HT1080 (cell line): Measurements from ENCODE around the gene ERF. TPM values are rescaled to one million over a fixed set of nuclear protein-coding genes. Genes with fewer than 3 reads are reported as not detected.
"Not testable (repeated sequence)": the region's sequence is repeated elsewhere in the genome, so short reads cannot be mapped to it uniquely, and the experiment has no call there.

Experiments used
- DNase-seq: peaks from one replicate; pipeline ENCODE4 v3.0.0-alpha.2; 2015; ENCODE audit warnings: low read depth
- total RNA-seq: library from RNA; depleted of rRNA; stranded (reverse); fragments of >200 nt; shearing (Covaris generic); gene quantifications from 2 replicates; pipeline ENCODE4 v1.2.3, GENCODE V29; 2014

Gene ERF
- total RNA-seq, 1 experiment from 2014 or later = 102 TPM

GRCh38 chr19:42275517-42275916, 20.6 kb upstream of the ERF start:
- DNase-seq = no peak

GRCh38 chr19:42275103-42275502, 20.2 kb upstream of the ERF start:
- DNase-seq = no peak

- no peak for DNase-seq
Measured at GRCh38 chr19:42274065-42274682, 19.2 kb upstream of the ERF start.

DNA sequence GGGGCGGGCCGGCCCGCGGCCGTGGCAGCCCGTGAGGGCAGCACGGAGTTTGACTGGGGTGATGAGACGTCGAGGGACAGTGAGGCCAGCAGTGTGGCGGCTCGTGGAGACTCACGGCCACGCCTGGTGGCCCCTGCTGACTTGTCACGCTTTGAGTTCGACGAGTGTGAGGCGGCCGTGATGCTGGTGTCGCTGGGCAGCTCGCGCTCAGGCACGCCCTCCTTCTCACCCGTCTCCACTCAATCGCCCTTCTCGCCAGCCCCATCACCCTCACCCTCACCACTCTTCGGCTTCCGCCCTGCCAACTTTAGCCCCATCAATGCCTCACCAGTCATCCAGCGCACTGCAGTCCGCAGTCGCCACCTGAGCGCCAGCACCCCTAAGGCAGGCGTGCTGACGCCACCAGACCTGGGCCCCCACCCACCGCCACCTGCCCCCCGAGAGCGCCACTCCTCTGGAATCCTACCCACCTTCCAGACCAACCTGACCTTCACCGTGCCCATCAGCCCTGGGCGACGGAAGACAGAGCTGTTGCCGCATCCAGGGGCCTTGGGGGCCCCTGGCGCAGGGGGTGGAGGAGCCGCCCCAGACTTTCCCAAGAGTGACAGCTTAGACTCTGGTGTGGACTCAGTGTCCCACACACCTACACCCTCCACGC, 18.6 kb upstream of the ERF start:
- no peak for DNase-seq

DNA sequence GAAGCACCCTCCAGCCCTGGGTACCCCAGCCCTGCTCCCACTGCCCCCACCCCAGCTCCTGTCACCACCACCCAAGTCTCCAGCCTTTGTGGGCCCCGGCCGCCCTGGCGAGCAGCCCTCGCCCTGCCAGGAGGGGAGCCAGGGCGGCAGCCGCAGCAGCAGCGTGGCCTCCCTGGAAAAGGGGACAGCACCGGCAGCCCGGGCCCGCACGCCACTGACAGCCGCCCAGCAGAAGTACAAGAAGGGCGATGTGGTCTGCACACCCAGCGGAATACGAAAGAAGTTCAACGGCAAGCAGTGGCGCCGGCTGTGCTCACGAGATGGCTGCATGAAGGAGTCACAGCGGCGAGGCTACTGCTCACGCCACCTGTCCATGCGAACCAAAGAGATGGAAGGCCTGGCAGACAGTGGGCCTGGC, 18.1 kb upstream of the ERF start:
- DNase-seq = no peak

DNA sequence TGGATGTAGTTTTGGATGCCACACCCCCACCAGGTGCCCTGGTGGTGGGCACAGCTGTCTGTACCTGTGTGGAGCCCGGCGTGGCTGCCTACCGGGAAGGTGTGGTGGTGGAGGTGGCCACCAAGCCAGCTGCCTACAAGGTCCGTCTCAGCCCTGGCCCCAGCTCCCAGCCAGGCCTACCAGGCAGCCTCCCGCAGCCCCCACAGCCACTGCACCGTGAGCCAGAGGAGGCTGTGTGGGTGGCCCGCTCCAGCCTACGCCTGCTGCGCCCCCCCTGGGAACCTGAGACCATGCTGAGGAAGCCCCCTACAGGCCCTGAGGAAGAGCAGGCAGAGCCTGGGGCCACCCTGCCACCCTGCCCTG, 17.6 kb upstream of the ERF start:
- DNase-seq = no peak

DNA sequence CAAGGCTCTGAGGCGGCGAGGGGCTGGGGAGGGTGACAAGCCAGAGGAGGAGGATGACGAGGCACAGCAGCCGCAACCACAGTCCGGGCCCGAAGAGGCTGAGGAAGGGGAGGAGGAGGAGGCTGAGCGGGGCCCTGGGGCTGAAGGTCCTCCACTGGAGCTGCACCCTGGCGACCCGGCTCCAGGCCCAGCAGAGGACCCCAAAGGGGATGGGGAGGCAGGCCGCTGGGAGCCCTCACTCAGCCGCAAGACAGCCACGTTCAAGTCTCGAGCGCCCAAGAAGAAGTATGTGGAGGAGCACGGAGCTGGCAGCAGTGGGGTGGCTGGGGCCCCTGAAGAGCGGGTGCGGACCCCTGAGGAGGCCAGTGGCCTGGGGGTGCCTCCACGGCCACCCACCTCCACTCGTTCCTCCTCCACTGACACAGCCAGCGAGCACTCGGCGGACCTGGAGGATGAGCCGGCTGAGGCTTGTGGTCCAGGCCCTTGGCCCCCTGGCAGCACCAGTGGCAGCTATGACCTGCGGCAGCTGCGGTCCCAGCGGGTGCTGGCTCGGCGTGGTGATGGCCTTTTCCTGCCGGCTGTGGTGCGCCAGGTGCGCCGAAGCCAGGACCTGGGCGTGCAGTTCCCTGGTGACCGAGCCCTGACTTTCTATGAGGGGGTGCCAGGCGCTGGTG, 17.1 kb upstream of the ERF start:
- no peak for DNase-seq

GRCh38 chr19:42271045-42271419, 16.1 kb upstream of the ERF start:
- DNase-seq = no peak

DNA sequence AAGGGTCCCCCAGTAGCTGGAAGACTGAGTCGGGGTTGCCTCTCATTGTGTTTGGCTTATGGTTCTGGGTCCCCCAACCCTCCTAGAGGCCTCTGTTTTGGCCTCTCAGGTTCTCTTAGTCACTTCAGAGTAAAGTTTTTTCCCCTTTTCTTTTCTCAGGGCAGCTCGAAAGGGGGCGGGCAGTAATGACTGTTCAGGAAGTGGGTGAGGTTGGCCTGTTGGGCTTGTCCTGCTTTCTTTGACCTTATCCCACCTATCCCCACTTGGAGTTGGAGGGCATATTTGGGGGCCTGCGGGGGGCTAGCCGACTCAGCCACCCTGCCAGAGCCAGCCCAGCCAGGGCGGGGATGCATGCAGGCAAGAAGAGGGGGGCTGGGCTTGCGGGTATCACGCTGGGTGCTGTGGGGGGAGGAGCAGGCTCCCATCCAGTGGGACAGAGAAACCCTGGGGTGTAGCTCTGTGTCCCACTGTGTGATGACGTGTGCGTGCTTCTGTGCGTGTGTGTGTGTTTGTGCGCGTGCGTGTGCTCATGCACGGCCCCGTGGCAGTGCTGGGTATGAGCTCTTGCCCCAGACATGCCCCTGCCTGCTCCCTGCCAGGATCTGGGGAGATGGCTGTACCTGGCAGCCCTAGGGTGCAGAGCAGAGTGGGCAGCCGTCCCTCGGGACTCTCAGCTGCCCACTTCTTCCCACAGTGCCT, 15.6 kb upstream of the ERF start:
- DNase-seq = peak; percentile 89

- no peak for DNase-seq
Measured at GRCh38 chr19:42269478-42270345, 14.8 kb upstream of the ERF start.

- DNase-seq = peak; percentile 100
Measured at GRCh38 chr19:42268704-42269477, 14.0 kb upstream of the ERF start, which contains the start of gene CIC. CIC (plus strand) TSS chr19:42269252; CDS start chr19:42271784, 2,532 bp downstream.

- peak; percentile 99 for DNase-seq
Measured at GRCh38 chr19:42268142-42268703, 13.3 kb upstream of the ERF start.

DNA sequence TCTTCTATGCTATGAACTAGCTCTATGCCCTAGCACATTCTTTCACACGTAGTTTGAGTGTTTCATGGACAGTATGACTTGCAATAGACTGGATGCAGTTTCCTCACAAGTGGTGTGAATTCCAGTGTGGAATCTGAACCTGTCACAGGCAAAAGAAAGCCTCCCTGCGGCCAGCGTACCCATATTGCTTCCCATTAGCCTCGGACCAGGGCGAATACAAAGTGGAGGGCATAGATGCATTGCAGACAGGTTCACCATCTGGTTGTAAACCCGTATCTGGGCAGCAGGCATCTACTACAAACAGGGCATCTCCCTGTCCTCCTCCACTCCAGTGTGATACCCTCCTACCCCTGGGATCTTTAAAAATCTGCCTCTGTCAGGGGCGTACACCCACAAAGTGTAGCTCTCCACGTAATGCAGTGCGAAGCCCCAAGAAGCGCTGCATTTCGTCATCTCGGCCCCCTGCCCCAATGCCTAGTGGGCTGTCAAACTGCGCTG, 12.8 kb upstream of the ERF start:
- DNase-seq = no peak

GRCh38 chr19:42266928-42267603, 12.1 kb upstream of the ERF start:
- not testable (repeated sequence) for DNase-seq

DNA sequence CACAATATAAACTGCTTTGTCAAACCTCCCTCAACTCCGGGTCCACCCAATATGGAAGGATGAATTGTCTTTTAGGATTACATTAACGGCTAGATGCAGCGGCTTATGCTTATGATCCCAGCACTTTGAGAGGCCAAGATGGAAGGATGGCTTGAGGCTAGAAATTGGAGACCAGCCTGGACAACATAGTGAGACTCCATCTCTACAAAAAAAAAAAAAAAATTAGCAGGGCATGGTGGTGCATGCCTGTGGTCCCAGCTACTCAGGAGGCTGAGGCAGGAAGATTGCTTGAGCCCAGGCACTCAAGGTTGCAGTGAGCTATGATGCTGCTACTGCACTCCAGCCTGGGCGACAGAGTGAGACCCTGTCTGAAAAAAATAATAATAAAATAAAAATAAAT, 11.2 kb upstream of the ERF start:
- DNase-seq = not testable (repeated sequence)

- DNase-seq = no peak
Measured at GRCh38 chr19:42261763-42262162, 6.8 kb upstream of the ERF start.

- DNase-seq = not testable (repeated sequence)
Measured at GRCh38 chr19:42257842-42258241, 2.9 kb upstream of the ERF start.

DNA sequence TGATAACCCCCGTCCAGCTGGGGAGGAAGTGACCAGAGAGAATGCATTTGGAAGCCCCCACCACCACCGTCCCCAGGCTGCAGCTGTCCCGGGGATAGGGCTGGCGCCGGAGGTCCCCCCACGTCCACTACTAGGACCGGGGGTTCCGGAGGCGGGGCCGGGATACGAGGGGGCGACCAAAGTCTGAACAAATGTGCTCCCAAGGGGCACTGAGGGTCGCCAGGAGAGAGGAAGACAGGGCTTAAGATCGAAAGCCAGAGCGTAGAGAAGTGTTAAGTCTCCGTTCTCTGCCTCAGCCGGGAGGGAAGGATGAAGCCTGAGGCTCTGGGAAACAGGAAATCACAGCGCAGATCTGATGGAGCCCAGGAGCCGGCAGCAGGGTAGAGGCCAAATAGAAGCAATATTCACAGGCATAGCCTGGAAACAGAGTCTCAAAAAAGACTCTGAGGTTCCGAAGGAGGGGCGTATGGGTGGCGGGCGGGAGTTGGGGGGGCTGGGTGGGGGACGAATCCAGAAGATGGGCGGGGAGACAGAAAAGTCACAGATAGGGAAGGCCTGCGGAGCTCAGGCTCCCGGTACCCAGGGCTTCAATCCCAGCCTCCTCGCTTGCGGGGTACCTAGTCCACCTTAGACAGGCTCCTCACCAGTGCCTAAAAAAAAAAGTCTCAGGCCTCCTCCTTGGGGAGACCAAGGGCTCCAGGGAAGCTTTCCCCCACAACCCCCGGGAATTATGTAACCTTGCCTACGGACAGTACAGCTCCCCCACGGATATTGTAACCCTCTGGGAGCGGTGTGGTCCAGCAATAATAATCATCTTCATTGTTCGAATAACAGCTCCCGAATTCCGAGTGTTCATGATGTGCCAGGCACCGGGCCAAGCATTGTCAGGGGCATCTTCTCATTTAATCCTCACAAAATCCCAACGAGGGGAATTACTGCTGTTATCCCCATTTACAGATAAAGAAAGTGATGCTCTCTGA, 1.1 kb upstream of the ERF start:
- no peak for DNase-seq
